Femur (tissue), 1 donor: Measurements from ENCODE around the gene TSC22D1.

Experiments used
- DNase-seq: peaks from one replicate; pipeline ENCODE4 v3.0.0-alpha.2; 2017

Gene TSC22D1

GRCh38 chr13:44449999-44450821 is 125.9 kb downstream of the TSC22D1 start:
- DNase-seq, result no peak

GRCh38 chr13:44448875-44449274 is 127.3 kb downstream of the TSC22D1 start:
- DNase-seq, result no peak

GRCh38 chr13:44448373-44448772 is 127.8 kb downstream of the TSC22D1 start:
- DNase-seq, result no peak

GRCh38 chr13:44447783-44448321 is 128.3 kb downstream of the TSC22D1 start:
- no peak for DNase-seq

- DNase-seq, result no peak
Observed at GRCh38 chr13:44440046-44440608, 136.0 kb downstream of the TSC22D1 start.

GRCh38 chr13:44439452-44440024 is 136.6 kb downstream of the TSC22D1 start:
- DNase-seq, result no peak

GRCh38 chr13:44438234-44438579 is 137.9 kb downstream of the TSC22D1 start:
- DNase-seq, result no peak

GRCh38 chr13:44437356-44438233 is 138.5 kb downstream of the TSC22D1 start:
- no peak for DNase-seq

GRCh38 chr13:44436589-44437337 is 139.4 kb downstream of the TSC22D1 start:
- peak; percentile 98 for DNase-seq

GRCh38 chr13:44435919-44436510 is 140.1 kb downstream of the TSC22D1 start:
- DNase-seq, result no peak

GRCh38 chr13:44435142-44435918 is 140.8 kb downstream of the TSC22D1 start:
- DNase-seq, result peak; percentile 98

- no peak for DNase-seq
Observed at GRCh38 chr13:44434766-44435141, 141.4 kb downstream of the TSC22D1 start.

- DNase-seq, result no peak
Observed at GRCh38 chr13:44433863-44434765, 142.0 kb downstream of the TSC22D1 start.

GRCh38 chr13:44432650-44433049 is 143.5 kb downstream of the TSC22D1 start:
- DNase-seq, result no peak

GRCh38 chr13:44431150-44431549 is 145.0 kb downstream of the TSC22D1 start:
- no peak for DNase-seq

- DNase-seq, result no peak
Observed at GRCh38 chr13:44429311-44429710, 146.8 kb downstream of the TSC22D1 start.

- DNase-seq, result peak; percentile 9
Observed at GRCh38 chr13:44426461-44426860, 149.7 kb downstream of the TSC22D1 start.

- no peak for DNase-seq
Observed at GRCh38 chr13:44425815-44426078, 150.4 kb downstream of the TSC22D1 start.

- peak; percentile 14 for DNase-seq
Observed at GRCh38 chr13:44425041-44425814, 150.9 kb downstream of the TSC22D1 start.
